HepG2 (cell line): Measurements from ENCODE around the gene LRSAM1. TPM values are rescaled to one million over a fixed set of nuclear protein-coding genes. Genes with fewer than 3 reads are reported as not detected.

Experiments used
- ATRX ChIP-seq: sonication (generic); formaldehyde crosslinking; IDR thresholded peaks from 2 replicates; pipeline ENCODE4 v1.4.0; 2020; ENCODE audit warnings: missing genetic modification reagents, borderline replicate concordance
- FOXA1 ChIP-seq, 2 experiments: fragments of 450-650 bp in 1 of 2; sonication (generic) in 1 of 2; formaldehyde crosslinking in 1 of 2; IDR thresholded peaks; 2 replicates each; pipeline versions ENCODE4 v1.4.0 to v1.6.1; 2016 to 2020; ENCODE audit warnings: missing genetic modification reagents in 1 of 2
- HOXD1 ChIP-seq: sonication (generic); formaldehyde crosslinking; IDR thresholded peaks from 2 replicates; pipeline ENCODE4 v1.5.0; 2020; ENCODE audit warnings: missing genetic modification reagents
- IRF2 ChIP-seq: IDR thresholded peaks from 2 replicates; pipeline ENCODE4 v1.6.1; 2018; ENCODE audit warnings: missing genetic modification reagents, missing compliant biosample characterization
- MLX ChIP-seq: IDR thresholded peaks from 2 replicates; pipeline ENCODE4 v1.6.1; 2016
- NCOR1 ChIP-seq: fragments of 200-600 bp; sonication (generic); IDR thresholded peaks from 2 replicates; pipeline ENCODE4 v1.7.0; 2017; ENCODE audit warnings: antibody characterized with exemption, low read length, borderline replicate concordance
- PAF1 ChIP-seq: IDR thresholded peaks from 2 replicates; pipeline ENCODE4 v1.6.1; 2016; ENCODE audit warnings: missing genetic modification reagents, missing compliant biosample characterization
- SRY ChIP-seq: sonication (generic); formaldehyde crosslinking; IDR thresholded peaks from 2 replicates; pipeline ENCODE4 v1.8.0; 2022; ENCODE audit warnings: mild to moderate bottlenecking, missing genetic modification reagents
- TAF1 ChIP-seq: sonication (generic); formaldehyde crosslinking; IDR thresholded peaks from 2 replicates; pipeline ENCODE4 v1.4.0; 2020; ENCODE audit warnings: missing genetic modification reagents
- TFDP1 ChIP-seq: IDR thresholded peaks from 2 replicates; pipeline ENCODE4 v1.6.1; 2016; ENCODE audit warnings: missing compliant biosample characterization, missing genetic modification reagents, borderline replicate concordance
- ZBTB20 ChIP-seq: sonication (generic); formaldehyde crosslinking; IDR thresholded peaks from 2 replicates; pipeline ENCODE4 v1.8.1; 2023; ENCODE audit warnings: missing genetic modification reagents, low read depth, mild to moderate bottlenecking, borderline replicate concordance
- ZKSCAN5 ChIP-seq: sonication (generic); formaldehyde crosslinking; IDR thresholded peaks from 2 replicates; pipeline ENCODE4 v1.5.1; 2020; ENCODE audit warnings: mild to moderate bottlenecking, missing genetic modification reagents
- ZNF17 ChIP-seq: sonication (generic); formaldehyde crosslinking; IDR thresholded peaks from 2 replicates; pipeline ENCODE4 v1.5.0; 2020; ENCODE audit warnings: mild to moderate bottlenecking, missing genetic modification reagents
- ZNF484 ChIP-seq: sonication (generic); formaldehyde crosslinking; IDR thresholded peaks from 2 replicates; pipeline ENCODE4 v1.5.1; 2020; ENCODE audit warnings: mild to moderate bottlenecking, low read depth, missing genetic modification reagents, borderline replicate concordance
- ZNF501 ChIP-seq: sonication (generic); formaldehyde crosslinking; IDR thresholded peaks from 2 replicates; pipeline ENCODE4 v1.5.1; 2020; ENCODE audit warnings: mild to moderate bottlenecking, moderate library complexity, missing genetic modification reagents
- ZNF543 ChIP-seq: sonication (generic); formaldehyde crosslinking; IDR thresholded peaks from 2 replicates; pipeline ENCODE4 v1.4.0; 2020; ENCODE audit warnings: mild to moderate bottlenecking, missing genetic modification reagents
- ZNF768 ChIP-seq: sonication (generic); formaldehyde crosslinking; IDR thresholded peaks from 2 replicates; pipeline ENCODE4 v1.4.0; 2020; ENCODE audit warnings: missing genetic modification reagents
- ZNF788 ChIP-seq: sonication (generic); formaldehyde crosslinking; IDR thresholded peaks from 2 replicates; pipeline ENCODE4 v1.5.0; 2020; ENCODE audit warnings: mild to moderate bottlenecking, missing genetic modification reagents, borderline replicate concordance
- ZNF792 ChIP-seq: IDR thresholded peaks from 2 replicates; pipeline ENCODE4 v1.6.1; 2016
- polyA plus RNA-seq, 8 experiments: library from polyadenylated mRNA; depleted of rRNA in 3 of 8; stranded (reverse) in 7 of 8; unstranded in 1 of 8; fragments of >200 nt; fragmentation: Illumina TruSeq in 4 of 8; extraction: Trizol in 4 of 8; gene quantifications; 2 replicates each; pipeline versions ENCODE4 v1.2.1 to v1.2.3, GENCODE V29; 2011 to 2016; ENCODE audit warnings: low read depth in 4 of 8, missing spikeins in 1 of 8, mixed read lengths in 1 of 8; ENCODE audit not compliant: insufficient read depth in 1 of 8
- total RNA-seq, 5 experiments: library from RNA; depleted of rRNA; stranded (reverse); fragments of >200 nt; fragmentation: Illumina TruSeq; extraction: Trizol; gene quantifications; 2 replicates each; pipeline ENCODE4 v1.2.3, GENCODE V29; 2016; ENCODE audit warnings: low read depth in 1 of 5
- TF ChIP-seq, protein P1 (sequence below): sonication (generic); formaldehyde crosslinking; IDR thresholded peaks from 2 replicates; pipeline ENCODE4 v1.5.0; 2020; ENCODE audit warnings: missing genetic modification reagents
- TF ChIP-seq, protein P2 (sequence below): sonication (generic); formaldehyde crosslinking; IDR thresholded peaks from 2 replicates; pipeline ENCODE4 v1.5.1; 2020; ENCODE audit warnings: mild to moderate bottlenecking, missing genetic modification reagents, moderate library complexity
- TF ChIP-seq, protein P3 (sequence below): IDR thresholded peaks from 2 replicates; pipeline ENCODE4 v1.6.1; 2016; ENCODE audit warnings: missing biosample characterization, missing genetic modification reagents, low read depth
- TF ChIP-seq, protein P4 (sequence below): sonication (generic); formaldehyde crosslinking; IDR thresholded peaks from 2 replicates; pipeline ENCODE4 v1.8.1; 2022; ENCODE audit warnings: mild to moderate bottlenecking, missing genetic modification reagents

The LRSAM1 gene
- total and polyA plus RNA-seq, 2 of the 13 experiments (the other 11 are each of a cell fraction or from before 2014, with no cell fraction given), result 8.7 to 10.2 TPM

- TF ChIP-seq ZNF484 (CRISPR knock-in tag) (no peak), TAF1 (CRISPR knock-in tag) (no peak), IRF2 (0 out of 2 replicates have a peak, but pooled peaks have one; percentile 31), SRY (CRISPR knock-in tag) (0 out of 2 replicates have a peak, but pooled peaks have one; percentile 42), PAF1 (no peak), HOXD1 (CRISPR knock-in tag) (no peak), ATRX (CRISPR knock-in tag) (no peak), ZNF768 (CRISPR knock-in tag) (peak; percentile 30; the same call in 1 of the 2 replicates), FOXA1 (IDR thresholded peaks at IDR 0.05) (no peak), FOXA1 (CRISPR knock-in tag; IDR thresholded peaks at IDR 0.05) (peak; percentile 28; the same call in 1 of the 2 replicates), ZNF17 (CRISPR knock-in tag) (no peak), ZBTB20 (no peak), NCOR1 (no peak; the same call in 1 of the 2 replicates), ZNF792 (CRISPR knock-in tag) (no peak), ZNF501 (CRISPR knock-in tag) (peak; percentile 68), ZNF788 (CRISPR knock-in tag) (peak; percentile 29; the same call in 1 of the 2 replicates), ZNF543 (CRISPR knock-in tag) (0 out of 2 replicates have a peak, but pooled peaks have one; percentile 33), ZKSCAN5 (CRISPR knock-in tag) (no peak), MLX (CRISPR knock-in tag) (no peak), TFDP1 (CRISPR knock-in tag) (no peak)
- TF ChIP-seq, protein P1, sequence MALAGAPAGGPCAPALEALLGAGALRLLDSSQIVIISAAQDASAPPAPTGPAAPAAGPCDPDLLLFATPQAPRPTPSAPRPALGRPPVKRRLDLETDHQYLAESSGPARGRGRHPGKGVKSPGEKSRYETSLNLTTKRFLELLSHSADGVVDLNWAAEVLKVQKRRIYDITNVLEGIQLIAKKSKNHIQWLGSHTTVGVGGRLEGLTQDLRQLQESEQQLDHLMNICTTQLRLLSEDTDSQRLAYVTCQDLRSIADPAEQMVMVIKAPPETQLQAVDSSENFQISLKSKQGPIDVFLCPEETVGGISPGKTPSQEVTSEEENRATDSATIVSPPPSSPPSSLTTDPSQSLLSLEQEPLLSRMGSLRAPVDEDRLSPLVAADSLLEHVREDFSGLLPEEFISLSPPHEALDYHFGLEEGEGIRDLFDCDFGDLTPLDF (CRISPR knock-in tag), result no peak
- TF ChIP-seq, protein P2, sequence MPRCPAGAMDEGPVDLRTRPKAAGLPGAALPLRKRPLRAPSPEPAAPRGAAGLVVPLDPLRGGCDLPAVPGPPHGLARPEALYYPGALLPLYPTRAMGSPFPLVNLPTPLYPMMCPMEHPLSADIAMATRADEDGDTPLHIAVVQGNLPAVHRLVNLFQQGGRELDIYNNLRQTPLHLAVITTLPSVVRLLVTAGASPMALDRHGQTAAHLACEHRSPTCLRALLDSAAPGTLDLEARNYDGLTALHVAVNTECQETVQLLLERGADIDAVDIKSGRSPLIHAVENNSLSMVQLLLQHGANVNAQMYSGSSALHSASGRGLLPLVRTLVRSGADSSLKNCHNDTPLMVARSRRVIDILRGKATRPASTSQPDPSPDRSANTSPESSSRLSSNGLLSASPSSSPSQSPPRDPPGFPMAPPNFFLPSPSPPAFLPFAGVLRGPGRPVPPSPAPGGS, result peak; percentile 58
- TF ChIP-seq, protein P3, sequence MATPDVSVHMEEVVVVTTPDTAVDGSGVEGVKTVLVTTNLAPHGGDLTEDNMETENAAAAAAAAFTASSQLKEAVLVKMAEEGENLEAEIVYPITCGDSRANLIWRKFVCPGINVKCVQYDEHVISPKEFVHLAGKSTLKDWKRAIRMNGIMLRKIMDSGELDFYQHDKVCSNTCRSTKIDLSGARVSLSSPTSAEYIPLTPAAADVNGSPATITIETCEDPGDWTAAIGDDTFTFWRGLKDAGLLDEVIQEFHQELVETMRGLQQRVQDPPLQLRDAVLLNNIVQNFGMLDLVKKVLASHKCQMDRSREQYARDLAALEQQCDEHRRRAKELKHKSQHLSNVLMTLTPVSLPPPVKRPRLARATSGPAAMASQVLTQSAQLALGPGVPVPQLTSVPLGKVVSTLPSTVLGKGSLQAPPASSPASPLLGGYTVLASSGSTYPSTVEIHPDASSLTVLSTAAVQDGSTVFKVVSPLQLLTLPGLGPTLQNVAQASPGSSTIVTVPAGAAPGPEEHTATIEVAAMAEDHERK, result no peak
- TF ChIP-seq, protein P4, sequence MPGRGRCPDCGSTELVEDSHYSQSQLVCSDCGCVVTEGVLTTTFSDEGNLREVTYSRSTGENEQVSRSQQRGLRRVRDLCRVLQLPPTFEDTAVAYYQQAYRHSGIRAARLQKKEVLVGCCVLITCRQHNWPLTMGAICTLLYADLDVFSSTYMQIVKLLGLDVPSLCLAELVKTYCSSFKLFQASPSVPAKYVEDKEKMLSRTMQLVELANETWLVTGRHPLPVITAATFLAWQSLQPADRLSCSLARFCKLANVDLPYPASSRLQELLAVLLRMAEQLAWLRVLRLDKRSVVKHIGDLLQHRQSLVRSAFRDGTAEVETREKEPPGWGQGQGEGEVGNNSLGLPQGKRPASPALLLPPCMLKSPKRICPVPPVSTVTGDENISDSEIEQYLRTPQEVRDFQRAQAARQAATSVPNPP (CRISPR knock-in tag), result no peak
Measured at GRCh38 chr9:127545196-127546124, 94.2 kb downstream of the LRSAM1 start (continued).
